Erythroblast (primary cell): Measurements from ENCODE around the gene PRR23E.

Source experiments
- GATA1 ChIP-seq: IDR thresholded peaks from 2 replicates; pipeline ENCODE4 v1.6.1; 2011; ENCODE audit warnings: low read depth, mild to moderate bottlenecking, control low read depth, low read length, moderate library complexity
- POLR2A ChIP-seq: IDR thresholded peaks from 2 replicates; pipeline ENCODE4 v1.6.1; 2011; ENCODE audit warnings: mild to moderate bottlenecking, low read length

- no peak for TF ChIP-seq POLR2A
- no peak for TF ChIP-seq GATA1
Measured at GRCh38 chr3:127194601-127195187, 1.8 kb downstream of the PRR23E start.
